Kidney (tissue), 14 donors: ENCODE data around the gene PTN. TPM values are rescaled to one million over a fixed set of nuclear protein-coding genes. Genes with fewer than 3 reads are reported as not detected.

Experiments used
- DNase-seq, 5 donors: peaks; one replicate each; pipeline ENCODE4 v3.0.0-alpha.2; 2013 to 2020
- FAIRE-seq: peaks from 2 replicates; lab custom pipeline; 2012; peaks lifted over from hg19 to GRCh38; lab: Jason Lieb, UNC
- H3K27ac ChIP-seq, 2 donors: one replicate each; pipeline ENCODE4 v1.7.0; 2013; ENCODE audit warnings: low read depth in 2 of 2, low read length in 2 of 2, inconsistent platforms in 1 of 2
- H3K27me3 ChIP-seq: one replicate; pipeline ENCODE4 v1.7.1; 2013; ENCODE audit warnings: low read length, inconsistent platforms; ENCODE audit not compliant: control insufficient read depth, insufficient read depth
- H3K36me3 ChIP-seq, 3 donors: one replicate each; pipeline versions ENCODE4 v1.7.0 to v1.7.1; 2013; ENCODE audit warnings: low read length in 3 of 3, control low read depth in 1 of 3, inconsistent platforms in 1 of 3; ENCODE audit not compliant: insufficient read depth in 3 of 3, control insufficient read depth in 2 of 3
- H3K4me1 ChIP-seq, 3 donors: one replicate each; pipeline versions ENCODE4 v1.7.0 to v1.7.1; 2013; ENCODE audit warnings: low read length in 3 of 3, inconsistent platforms in 1 of 3, low read depth in 1 of 3; ENCODE audit not compliant: control insufficient read depth in 2 of 3, insufficient read depth in 2 of 3
- H3K4me3 ChIP-seq, 3 donors: one replicate each; pipeline versions ENCODE4 v1.7.0 to v1.8.1; 2013; ENCODE audit warnings: low read length in 3 of 3, control low read depth in 1 of 3, inconsistent platforms in 1 of 3
- H3K9ac ChIP-seq, 3 donors: one replicate each; pipeline versions ENCODE4 v1.7.0 to v1.7.1; 2013; ENCODE audit warnings: low read length in 3 of 3, control low read depth in 1 of 3, inconsistent platforms in 1 of 3
- H3K9me3 ChIP-seq, 3 donors: one replicate each; pipeline versions ENCODE4 v1.7.0 to v1.7.1; 2013; ENCODE audit warnings: low read length in 3 of 3, control low read depth in 1 of 3, inconsistent platforms in 1 of 3; ENCODE audit not compliant: control insufficient read depth in 2 of 3, insufficient read depth in 1 of 3
- CTCF ChIP-seq: IDR thresholded peaks from 3 replicates; pipeline ENCODE4 v1.5.1; 2012; ENCODE audit warnings: mild to moderate bottlenecking, moderate library complexity, borderline replicate concordance; ENCODE audit not compliant: insufficient read depth; ENCODE audit errors: extremely low read depth
- intact Hi-C: fragments of 100-400 bp; cut with DNase I; formaldehyde crosslinking; loops from one replicate; pipeline ENCODE4 v1.11.1; 2022
- polyA plus RNA-seq: library from polyadenylated mRNA; stranded (reverse); fragments of 350-450 nt; fragmentation: Illumina TruSeq; extraction: RNeasy Lipid Tissue Mini Kit (QIAGEN cat#74804); gene quantifications from one replicate; pipeline ENCODE4 v1.2.3, GENCODE V29; 2014; ENCODE audit warnings: low read depth, low replicate concordance; ENCODE audit not compliant: insufficient read depth
- total RNA-seq: library from RNA; stranded (reverse); fragmentation: NEBNext Ultra II Directional; extraction: Animal tissue kit (Norgen Biotek cat#: 25700); gene quantifications from one replicate; pipeline ENCODE4 v1.2.1, GENCODE V29; 2021
- donor health status: control.
- donor health status: control.
- donor health status: control.
- donor health status: control.
- donor health status: control.
- donor health status: DM: yes; HTN: yes; CAD: no.
- donor health status: Normal renal cell carcinoma (clear cell type).

PTN gene
- total and polyA plus RNA-seq, 2 donors from 2014 or later = 12.0 to 17.2 TPM

- Histone ChIP-seq H3K4me3 (no peak overlapping the region), H3K4me1 (no peaks in the 10 kb centered on the region), H3K36me3 (no peaks in the 10 kb centered on the region), H3K27ac (no peak overlapping the region), H3K27me3 (no peaks in the 10 kb centered on the region), H3K9ac (no peak overlapping the region), H3K9me3 (no peaks in the 10 kb centered on the region)
- DNase-seq = no peak
- intact Hi-C loops = no loop called here
- FAIRE-seq = no peak
- TF ChIP-seq CTCF = no peak
These were observed 112.4 kb downstream of the PTN start for GRCh38 chr7:137231167-137231566.

- Histone ChIP-seq H3K27ac (no peak overlapping the region), H3K9me3 (no peaks in the 10 kb centered on the region), H3K27me3 (no peaks in the 10 kb centered on the region), H3K36me3 (no peaks in the 10 kb centered on the region), H3K4me3 (no peak overlapping the region), H3K4me1 (no peaks in the 10 kb centered on the region), H3K9ac (no peak overlapping the region)
- no peak for TF ChIP-seq CTCF
- no peak for FAIRE-seq
- DNase-seq = no peak
- intact Hi-C loops = no loop called here
These were observed 122.1 kb downstream of the PTN start for GRCh38 chr7:137221467-137221866.

- Histone ChIP-seq H3K4me3 (no peak overlapping the region), H3K27ac (no peak overlapping the region), H3K9me3 (peaks cover 0 to 6% (median 0%) of the 10 kb centered on the region in 3 donors), H3K4me1 (no peaks in the 10 kb centered on the region), H3K36me3 (no peaks in the 10 kb centered on the region), H3K9ac (no peak overlapping the region), H3K27me3 (no peaks in the 10 kb centered on the region)
- intact Hi-C loops = no loop called here
- FAIRE-seq = no peak
- no peak for DNase-seq
- no peak for TF ChIP-seq CTCF
These were observed 129.8 kb downstream of the PTN start for GRCh38 chr7:137213744-137214143.
